Smooth muscle cell (in vitro differentiated cells): ENCODE measurements around the gene GPC6. TPM values are rescaled to one million over a fixed set of nuclear protein-coding genes. Genes with fewer than 3 reads are reported as not detected.

Source experiments
- DNase-seq: peaks from one replicate; lab custom pipeline; 2025; ENCODE audit not compliant: unreplicated experiment; lab: John Stamatoyannopoulos, UW
- H2AFZ ChIP-seq: fragments of 200-600 bp; sonication (generic); 2 replicates; pipeline ENCODE4 v1.6.0; 2016; ENCODE audit warnings: antibody characterized with exemption, low read depth, mild to moderate bottlenecking
- H3F3A ChIP-seq: fragments of 200-600 bp; sonication (generic); 2 replicates; pipeline ENCODE4 v1.6.0; 2017; ENCODE audit warnings: antibody characterized with exemption, low read depth
- H3K27ac ChIP-seq: fragments of 200-600 bp; sonication (generic); 2 replicates; pipeline ENCODE4 v1.5.1; 2016; ENCODE audit warnings: low read depth, mild to moderate bottlenecking
- H3K27me3 ChIP-seq: fragments of 200-600 bp; sonication (generic); 2 replicates; pipeline ENCODE4 v1.6.1; 2016; ENCODE audit warnings: low read depth, mild to moderate bottlenecking
- H3K36me3 ChIP-seq: fragments of 200-600 bp; sonication (generic); 2 replicates; pipeline ENCODE4 v1.5.1; 2016; ENCODE audit warnings: low read depth
- H3K4me1 ChIP-seq: fragments of 200-600 bp; sonication (generic); 2 replicates; pipeline ENCODE4 v1.5.1; 2016; ENCODE audit warnings: low read depth
- H3K4me2 ChIP-seq: fragments of 200-600 bp; sonication (generic); 2 replicates; pipeline ENCODE4 v1.6.0; 2016; ENCODE audit warnings: mild to moderate bottlenecking
- H3K4me3 ChIP-seq: fragments of 200-600 bp; sonication (generic); 2 replicates; pipeline ENCODE4 v1.5.1; 2016; ENCODE audit warnings: mild to moderate bottlenecking
- H3K79me2 ChIP-seq: fragments of 200-600 bp; sonication (generic); 2 replicates; pipeline ENCODE4 v1.6.0; 2016; ENCODE audit warnings: low read depth, mild to moderate bottlenecking
- H3K9ac ChIP-seq: fragments of 200-600 bp; sonication (generic); 2 replicates; pipeline ENCODE4 v1.6.0; 2016; ENCODE audit warnings: low read depth
- H3K9me3 ChIP-seq: fragments of 200-600 bp; sonication (generic); replicated peaks from 2 replicates; pipeline ENCODE4 v1.5.1; 2016; ENCODE audit warnings: low read depth
- H4K20me1 ChIP-seq: fragments of 200-600 bp; sonication (generic); 2 replicates; pipeline ENCODE4 v1.6.0; 2016; ENCODE audit warnings: low read depth
- WGBS: methylation state at CpG from one replicate; pipeline ENCODE4 v1.1.7; 2016; ENCODE audit warnings: low lambda C conversion rate; 5-methylcytosine and 5-hydroxymethylcytosine counted together
- polyA plus RNA-seq: library from polyadenylated mRNA; unstranded; fragments of >200 nt; fragmentation: Nextera tagmentation; extraction: Ambion mirVana; gene quantifications from 2 replicates; pipeline ENCODE4 v1.2.1, GENCODE V29; 2016
- total RNA-seq: library from RNA; depleted of rRNA; stranded (reverse); fragments of >200 nt; gene quantifications from 2 replicates; pipeline ENCODE4 v1.2.3, GENCODE V29; 2014
- TF ChIP-seq, protein P1 (sequence below): fragments of 200-600 bp; sonication (generic); IDR thresholded peaks from 2 replicates; pipeline ENCODE4 v1.5.1; 2017; ENCODE audit warnings: borderline replicate concordance, mild to moderate bottlenecking, antibody characterized with exemption; ENCODE audit not compliant: insufficient read depth, poor library complexity, severe bottlenecking

GPC6 gene
- total and polyA plus RNA-seq, 2 experiments from 2014 or later, result 19.7 to 68.5 TPM

DNA sequence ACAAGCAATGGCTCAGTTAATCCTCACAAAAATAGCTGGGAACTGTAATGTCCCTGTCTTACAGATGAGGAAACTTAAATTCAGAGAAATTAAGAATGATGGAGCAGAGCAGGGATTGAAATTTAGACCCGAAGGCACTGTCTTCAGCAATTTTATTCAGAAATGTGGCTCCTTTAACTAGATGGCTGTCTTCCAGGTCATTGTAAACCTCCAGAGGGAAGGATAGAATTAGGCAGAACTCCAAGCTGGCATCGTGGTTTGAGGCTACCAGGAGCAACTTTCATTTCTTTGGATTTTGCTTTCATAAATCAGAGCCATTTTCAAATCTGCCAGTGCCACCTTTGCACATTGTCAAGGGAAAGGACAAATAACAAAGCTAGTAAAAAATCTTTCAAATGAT is 913.9 kb downstream of the GPC6 start:
- Histone ChIP-seq H3K36me3 (no peaks in the 10 kb centered on the region), H3K9me3 (no peaks in the 10 kb centered on the region), H4K20me1 (no peaks in the 10 kb centered on the region), H3K4me1 (no peaks in the 10 kb centered on the region), H3K27ac (no peak overlapping the region), H3K27me3 (no peaks in the 10 kb centered on the region), H3K79me2 (no peaks in the 10 kb centered on the region), H3K9ac (no peak overlapping the region), H2AFZ (no peak overlapping the region), H3K4me3 (no peak overlapping the region), H3F3A (no peaks in the 10 kb centered on the region), H3K4me2 (no peak overlapping the region)
- DNase-seq, result no peak
- TF ChIP-seq, protein P1, sequence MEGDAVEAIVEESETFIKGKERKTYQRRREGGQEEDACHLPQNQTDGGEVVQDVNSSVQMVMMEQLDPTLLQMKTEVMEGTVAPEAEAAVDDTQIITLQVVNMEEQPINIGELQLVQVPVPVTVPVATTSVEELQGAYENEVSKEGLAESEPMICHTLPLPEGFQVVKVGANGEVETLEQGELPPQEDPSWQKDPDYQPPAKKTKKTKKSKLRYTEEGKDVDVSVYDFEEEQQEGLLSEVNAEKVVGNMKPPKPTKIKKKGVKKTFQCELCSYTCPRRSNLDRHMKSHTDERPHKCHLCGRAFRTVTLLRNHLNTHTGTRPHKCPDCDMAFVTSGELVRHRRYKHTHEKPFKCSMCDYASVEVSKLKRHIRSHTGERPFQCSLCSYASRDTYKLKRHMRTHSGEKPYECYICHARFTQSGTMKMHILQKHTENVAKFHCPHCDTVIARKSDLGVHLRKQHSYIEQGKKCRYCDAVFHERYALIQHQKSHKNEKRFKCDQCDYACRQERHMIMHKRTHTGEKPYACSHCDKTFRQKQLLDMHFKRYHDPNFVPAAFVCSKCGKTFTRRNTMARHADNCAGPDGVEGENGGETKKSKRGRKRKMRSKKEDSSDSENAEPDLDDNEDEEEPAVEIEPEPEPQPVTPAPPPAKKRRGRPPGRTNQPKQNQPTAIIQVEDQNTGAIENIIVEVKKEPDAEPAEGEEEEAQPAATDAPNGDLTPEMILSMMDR, result no peak
- WGBS, result 74% methylated on average over 2 of the region's 2 CpGs

DNA sequence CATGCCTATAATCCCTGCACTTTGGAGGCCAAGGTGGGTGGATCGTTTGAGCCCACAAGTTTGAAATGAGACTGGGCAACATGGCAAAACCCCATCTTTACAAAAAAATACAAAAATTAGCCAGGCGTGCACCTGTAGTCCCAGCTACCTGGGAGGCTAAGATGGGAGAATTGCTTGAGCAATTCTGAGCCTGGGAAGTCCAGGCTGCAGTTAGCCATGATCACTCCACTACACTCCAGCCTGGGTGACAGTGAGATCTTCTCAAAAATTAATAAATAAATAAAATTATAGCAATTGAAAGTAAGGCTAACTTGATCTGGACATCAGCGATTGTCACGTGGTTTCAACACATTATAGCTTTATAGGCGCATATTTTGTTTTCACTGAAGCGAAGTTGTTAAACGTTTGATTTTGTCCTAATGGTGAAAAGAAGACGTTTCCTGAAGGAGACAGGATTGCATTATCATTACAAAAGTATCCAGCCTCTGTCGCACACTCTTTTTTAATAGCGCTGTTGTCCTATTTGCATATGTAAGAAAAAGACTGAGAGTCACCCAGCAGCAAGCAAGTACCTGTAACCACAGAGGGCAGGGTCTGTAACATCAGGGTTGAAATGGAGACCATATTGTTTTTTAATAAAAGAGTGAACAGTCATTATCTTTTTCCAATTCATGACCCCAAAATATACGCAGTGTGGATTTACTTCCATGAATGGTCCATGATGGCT is 917.2 kb downstream of the GPC6 start:
- Histone ChIP-seq H3K9me3 (no peaks in the 10 kb centered on the region), H3K36me3 (no peaks in the 10 kb centered on the region), H3K79me2 (no peaks in the 10 kb centered on the region), H3K4me2 (no peak overlapping the region), H3K9ac (no peak overlapping the region), H2AFZ (no peak overlapping the region), H3K4me1 (no peaks in the 10 kb centered on the region), H3K27ac (no peak overlapping the region), H3K27me3 (no peaks in the 10 kb centered on the region), H3F3A (no peaks in the 10 kb centered on the region), H4K20me1 (no peaks in the 10 kb centered on the region), H3K4me3 (no peak overlapping the region)
- no peak for DNase-seq
- TF ChIP-seq, protein P1, result no peak
- WGBS, result 62% methylated on average over 11 of the region's 11 CpGs

DNA sequence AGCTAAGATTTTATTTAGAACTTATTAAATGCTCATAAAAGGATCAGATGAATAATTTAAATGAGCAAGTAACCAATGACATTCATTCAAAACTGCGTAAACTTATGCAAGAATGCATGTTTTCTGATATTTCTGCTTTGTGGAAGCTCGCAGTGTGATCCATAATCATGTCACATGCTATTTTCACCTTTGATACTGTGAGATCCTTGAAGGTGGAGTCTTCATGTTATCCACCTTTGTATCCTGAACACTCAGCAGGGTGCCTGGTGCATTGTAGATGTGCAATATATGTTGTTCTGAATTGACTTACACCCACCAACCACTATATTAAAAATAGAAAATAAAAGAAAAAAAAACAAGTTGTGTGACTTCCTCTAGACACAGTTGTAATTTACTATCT is 919.4 kb downstream of the GPC6 start:
- H2AFZ ChIP-seq, result no peak overlapping the region
- H3K27ac ChIP-seq, result no peak overlapping the region
- no peak overlapping the region for H3K9ac ChIP-seq
- H3K4me2 ChIP-seq, result no peak overlapping the region
- H4K20me1 ChIP-seq, result no peaks in the 10 kb centered on the region
- H3K4me3 ChIP-seq, result no peak overlapping the region
- DNase-seq, result no peak
- no peaks in the 10 kb centered on the region for H3K79me2 ChIP-seq
- TF ChIP-seq, protein P1, result no peak
- H3F3A ChIP-seq, result no peaks in the 10 kb centered on the region
- no peaks in the 10 kb centered on the region for H3K9me3 ChIP-seq
- H3K36me3 ChIP-seq, result no peaks in the 10 kb centered on the region
- 48% methylated on average over 2 of the region's 2 CpGs for WGBS
- H3K27me3 ChIP-seq, result no peaks in the 10 kb centered on the region
- H3K4me1 ChIP-seq, result no peaks in the 10 kb centered on the region

DNA sequence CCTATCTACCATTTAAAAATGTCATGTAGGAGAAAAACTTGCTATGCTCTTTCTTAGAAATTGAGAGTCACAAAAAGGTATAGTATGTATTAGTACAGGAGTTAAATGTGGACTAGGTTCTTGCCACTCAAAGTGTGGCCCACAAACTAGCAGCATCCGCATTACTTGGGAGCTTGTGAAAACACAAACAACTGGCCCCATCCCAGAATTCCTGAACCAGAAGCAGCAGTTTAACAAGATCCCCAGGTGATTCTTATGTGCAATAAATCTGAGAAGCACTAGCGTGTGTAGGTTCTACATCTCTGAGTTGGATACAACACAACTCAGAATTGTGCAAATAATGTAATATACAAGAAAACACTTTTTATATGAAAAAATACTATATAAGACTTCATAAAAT is 927.0 kb downstream of the GPC6 start:
- Histone ChIP-seq H3K4me1 (no peaks in the 10 kb centered on the region), H3K27ac (no peak overlapping the region), H3K9ac (no peak overlapping the region), H3K4me3 (no peak overlapping the region), H3K79me2 (no peaks in the 10 kb centered on the region), H3K36me3 (no peaks in the 10 kb centered on the region), H3F3A (no peaks in the 10 kb centered on the region), H3K4me2 (no peak overlapping the region), H3K27me3 (no peaks in the 10 kb centered on the region), H3K9me3 (no peaks in the 10 kb centered on the region), H2AFZ (no peak overlapping the region), H4K20me1 (no peaks in the 10 kb centered on the region)
- DNase-seq, result no peak
- TF ChIP-seq, protein P1, result no peak
- WGBS, result 100% methylated on average over 2 of the region's 2 CpGs
